Erythroblast (primary cell): ENCODE measurements around the gene YLPM1.

Experiments used
- GATA1 ChIP-seq: IDR thresholded peaks from 2 replicates; pipeline ENCODE4 v1.6.1; 2011; ENCODE audit warnings: low read depth, mild to moderate bottlenecking, control low read depth, low read length, moderate library complexity
- POLR2A ChIP-seq: IDR thresholded peaks from 2 replicates; pipeline ENCODE4 v1.6.1; 2011; ENCODE audit warnings: mild to moderate bottlenecking, low read length

GRCh38 chr14:74875941-74876913 is 113.1 kb downstream of the YLPM1 start, which contains the start of gene PROX2:
- TF ChIP-seq POLR2A, result no peak
- TF ChIP-seq GATA1, result no peak
